GM23248 (cell line): ENCODE measurements around the gene GALK2. TPM values are rescaled to one million over a fixed set of nuclear protein-coding genes. Genes with fewer than 3 reads are reported as not detected.

Source experiments
- DNase-seq: peaks from one replicate; pipeline ENCODE4 v3.0.0-alpha.2; 2015
- H2AFZ ChIP-seq: fragments of 200-600 bp; sonication (generic); 2 replicates; pipeline ENCODE4 v1.6.1; 2016; ENCODE audit warnings: antibody characterized with exemption
- H3F3A ChIP-seq: fragments of 200-600 bp; sonication (generic); 2 replicates; pipeline ENCODE4 v1.6.1; 2016; ENCODE audit warnings: mild to moderate bottlenecking, antibody characterized with exemption, mixed run types; ENCODE audit not compliant: insufficient read depth
- H3K27ac ChIP-seq: fragments of 200-600 bp; sonication (generic); 2 replicates; pipeline ENCODE4 v1.5.1; 2016; ENCODE audit warnings: mild to moderate bottlenecking
- H3K27me3 ChIP-seq: fragments of 200-600 bp; sonication (generic); replicated peaks from 2 replicates; pipeline ENCODE4 v1.6.1; 2016; ENCODE audit warnings: mild to moderate bottlenecking; ENCODE audit not compliant: insufficient read depth
- H3K36me3 ChIP-seq: fragments of 200-600 bp; sonication (generic); 2 replicates; pipeline ENCODE4 v1.6.1; 2016; ENCODE audit warnings: low read depth, mild to moderate bottlenecking
- H3K4me1 ChIP-seq: fragments of 200-600 bp; sonication (generic); 2 replicates; pipeline ENCODE4 v1.6.1; 2016; ENCODE audit warnings: mild to moderate bottlenecking; ENCODE audit not compliant: insufficient read depth
- H3K4me2 ChIP-seq: fragments of 200-600 bp; sonication (generic); one replicate; pipeline ENCODE4 v1.6.1; 2016; ENCODE audit warnings: mild to moderate bottlenecking; ENCODE audit not compliant: unreplicated experiment
- H3K4me3 ChIP-seq: fragments of 200-600 bp; sonication (generic); 2 replicates; pipeline ENCODE4 v1.5.1; 2016; ENCODE audit warnings: mild to moderate bottlenecking
- H3K79me2 ChIP-seq: fragments of 200-600 bp; sonication (generic); 2 replicates; pipeline ENCODE4 v1.6.1; 2016; ENCODE audit warnings: mild to moderate bottlenecking; ENCODE audit not compliant: insufficient read depth
- H3K9ac ChIP-seq: fragments of 200-600 bp; sonication (generic); 2 replicates; pipeline ENCODE4 v1.6.1; 2016; ENCODE audit warnings: mild to moderate bottlenecking
- H3K9me2 ChIP-seq: fragments of 200-600 bp; sonication (generic); 2 replicates; pipeline ENCODE4 v1.6.1; 2016; ENCODE audit warnings: mixed run types, mild to moderate bottlenecking, moderate library complexity; ENCODE audit not compliant: insufficient read depth
- H3K9me3 ChIP-seq: fragments of 200-600 bp; sonication (generic); one replicate; pipeline ENCODE4 v1.6.1; 2017; ENCODE audit warnings: low read depth
- H4K20me1 ChIP-seq: fragments of 200-600 bp; sonication (generic); 2 replicates; pipeline ENCODE4 v1.6.0; 2016; ENCODE audit not compliant: insufficient read depth
- EZH2 ChIP-seq: fragments of 200-600 bp; sonication (generic); IDR thresholded peaks from 2 replicates; pipeline ENCODE4 v1.6.1; 2018; ENCODE audit warnings: antibody characterized with exemption, mild to moderate bottlenecking; ENCODE audit not compliant: insufficient read depth, poor library complexity, severe bottlenecking
- WGBS, 2 experiments: methylation state at CpG; one replicate each; pipeline ENCODE4 v1.1.6; 2015 to 2017; ENCODE audit warnings: low lambda C conversion rate in 2 of 2, low coverage in 1 of 2; ENCODE audit errors: missing lambda C conversion rate in 2 of 2; 5-methylcytosine and 5-hydroxymethylcytosine counted together
- in situ Hi-C: fragments of 300-500 bp; cut with MboI; formaldehyde crosslinking; loops from 2 replicates; pipeline ENCODE4 v1.15.0; 2020
- microRNA-seq: library from miRNA; unstranded; fragments of <30 nt; microRNA quantifications from one replicate; pipeline ENCODE4, GENCODE V29; 2016; ENCODE audit warnings: borderline number of aligned reads
- polyA plus RNA-seq: library from polyadenylated mRNA; unstranded; fragments of >200 nt; fragmentation: Nextera tagmentation; extraction: Ambion mirVana; gene quantifications from 2 replicates; pipeline ENCODE4 v1.2.1, GENCODE V29; 2016
- small RNA-seq: library from RNA; depleted of rRNA; stranded (forward); fragments of <200 nt; gene quantifications from one replicate; pipeline ENCODE3, GENCODE V24; 2014; ENCODE audit warnings: low read depth, low replicate concordance
- total RNA-seq: library from RNA; depleted of rRNA; stranded (reverse); fragments of >200 nt; shearing (Covaris generic); gene quantifications from 2 replicates; pipeline ENCODE4 v1.2.3, GENCODE V29; 2014; rRNA removed

The GALK2 gene
- total and polyA plus RNA-seq, 2 experiments from 2014 or later, result 19.7 to 31.8 TPM

DNA sequence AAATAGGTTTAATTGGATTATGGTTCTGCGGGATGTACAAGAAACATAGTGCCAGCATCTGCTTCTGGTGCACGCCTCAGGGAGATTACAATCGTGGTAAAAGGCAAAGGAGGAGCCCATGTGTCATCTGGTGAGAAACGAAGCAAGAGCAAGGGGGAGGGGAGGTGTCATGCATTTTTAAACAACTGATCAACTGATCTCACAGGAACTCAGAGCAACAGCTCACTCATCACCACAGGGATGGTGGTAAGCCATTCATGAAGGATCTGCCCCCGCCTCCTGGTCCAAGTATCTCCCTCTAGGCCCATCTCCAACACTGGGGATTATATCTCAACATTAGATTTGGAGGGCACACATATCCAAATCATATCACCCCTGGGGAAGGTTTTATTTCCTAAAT, 210.9 kb downstream of the GALK2 start:
- Histone ChIP-seq H3K4me2 (no peak overlapping the region), H3K4me3 (no peak overlapping the region), H3K4me1 (no peaks in the 10 kb centered on the region), H3F3A (no peaks in the 10 kb centered on the region), H3K9me3 (no peaks in the 10 kb centered on the region), H3K79me2 (no peaks in the 10 kb centered on the region), H3K36me3 (no peaks in the 10 kb centered on the region), H3K9me2 (no peaks in the 10 kb centered on the region), H3K9ac (no peak overlapping the region), H3K27ac (no peak overlapping the region), H3K27me3 (no peaks in the 10 kb centered on the region), H4K20me1 (no peaks in the 10 kb centered on the region), H2AFZ (no peak overlapping the region)
- no peak for DNase-seq
- 64% methylated on average over 5 of the region's 5 CpGs for WGBS, 2 experiments
- in situ Hi-C loops, result no loop called here
- TF ChIP-seq EZH2, result no peak

Small RNA genes lying within 50 kb of the gene (microRNA-seq; reads per million reads assigned to microRNA genes)
- gene MIR4716, result not detected

Small RNA genes lying within 50 kb of the gene (small RNA-seq; reads per million reads assigned to genes)
- gene MIR4716 (not detected), gene RF00019 (not detected), gene RN7SL307P (not detected)

Other genes with a start within 250 kb of the GALK2 start
- gene SHC4, start 206.3 kb upstream of the GALK2 start, total RNA-seq, result 0.43 and 0.76 TPM in 2 replicates
- gene SHC4, start 206.3 kb upstream of the GALK2 start, polyA plus RNA-seq, result 0.45 and 0.99 TPM in 2 replicates
- gene SECISBP2L, start 123.8 kb upstream of the GALK2 start, total RNA-seq, result 26.8 and 26.9 TPM in 2 replicates
- gene SECISBP2L, start 123.8 kb upstream of the GALK2 start, polyA plus RNA-seq, result 28.4 and 29.8 TPM in 2 replicates
- 58.0 and 80.2 TPM in 2 replicates for gene COPS2, start 14.6 kb upstream of the GALK2 start, total RNA-seq
- 60.1 and 61.9 TPM in 2 replicates for gene COPS2, start 14.6 kb upstream of the GALK2 start, polyA plus RNA-seq